Measurements from ENCODE around the gene EIF4A3. TPM values are rescaled to one million over a fixed set of nuclear protein-coding genes. Genes with fewer than 3 reads are reported as not detected.

Gene EIF4A3
- total and polyA plus RNA-seq, 4 donors = 29.0 to 35.1 (median 33.4) TPM

GRCh38 chr17:80189611-80190010, 42.7 kb upstream of the EIF4A3 start:
- Histone ChIP-seq H3K4me3 (ENCODE audit: low read depth in 1 of 3, low read length in 3 of 3) (no peak overlapping the region), H3K36me3 (ENCODE audit: control insufficient read depth in 4 of 4, insufficient read depth in 3 of 4, low read depth in 1 of 4, low read length in 3 of 4) (no peaks in the 10 kb centered on the region), H3K4me1 (ENCODE audit: control insufficient read depth in 4 of 4, insufficient read depth in 4 of 4, low read length in 3 of 4) (no peaks in the 10 kb centered on the region), H3K27me3 (ENCODE audit: control insufficient read depth in 4 of 4, insufficient read depth in 4 of 4, low read length in 3 of 4) (no peaks in the 10 kb centered on the region), H3K9me3 (ENCODE audit: control insufficient read depth in 4 of 4, low read length in 3 of 4) (no peaks in the 10 kb centered on the region), H3K9ac (ENCODE audit: low read depth in 1 of 2, low read length in 2 of 2) (no peak overlapping the region), H3K27ac (ENCODE audit: low read depth in 1 of 2, low read length in 2 of 2) (no peak overlapping the region)
- no peak for DNase-seq (ENCODE audit: low spot score)
- TF ChIP-seq ZBTB33 (IDR thresholded peaks at IDR 0.05) (no peak), ATF3 (IDR thresholded peaks at IDR 0.05) (no peak), GABPA (IDR thresholded peaks at IDR 0.05 in 1 of 2, conservative IDR thresholded peaks at IDR 0.05 in 1 of 2) (no peak)
- 95% methylated on average over 23 of the region's 23 CpGs for WGBS

GRCh38 chr17:80187515-80187941, 40.6 kb upstream of the EIF4A3 start:
- Histone ChIP-seq H3K4me3 (ENCODE audit: low read depth in 1 of 3, low read length in 3 of 3) (no peak overlapping the region), H3K36me3 (ENCODE audit: control insufficient read depth in 4 of 4, insufficient read depth in 3 of 4, low read depth in 1 of 4, low read length in 3 of 4) (no peaks in the 10 kb centered on the region), H3K9me3 (ENCODE audit: control insufficient read depth in 4 of 4, low read length in 3 of 4) (no peaks in the 10 kb centered on the region), H3K27ac (ENCODE audit: low read depth in 1 of 2, low read length in 2 of 2) (no peak overlapping the region), H3K27me3 (ENCODE audit: control insufficient read depth in 4 of 4, insufficient read depth in 4 of 4, low read length in 3 of 4) (no peaks in the 10 kb centered on the region), H3K4me1 (ENCODE audit: control insufficient read depth in 4 of 4, insufficient read depth in 4 of 4, low read length in 3 of 4) (no peaks in the 10 kb centered on the region), H3K9ac (ENCODE audit: low read depth in 1 of 2, low read length in 2 of 2) (no peak overlapping the region)
- 48% methylated on average over 18 of the region's 18 CpGs for WGBS
- DNase-seq (ENCODE audit: low spot score) = no peak
- TF ChIP-seq RAD21 (IDR thresholded peaks at IDR 0.05) = no peak
- TF ChIP-seq FOXA2 (IDR thresholded peaks at IDR 0.05) = no peak
- no peak for TF ChIP-seq CTCF (IDR thresholded peaks at IDR 0.05; ENCODE audit: low read depth, low read length, missing input control)
- TF ChIP-seq FOXA1 (IDR thresholded peaks at IDR 0.05) = no peak
- no peak for TF ChIP-seq HNF4A (conservative IDR thresholded peaks at IDR 0.05)
- TF ChIP-seq NR2F2 (IDR thresholded peaks at IDR 0.05) = no peak
- no peak for TF ChIP-seq GABPA (IDR thresholded peaks at IDR 0.05 in 1 of 2, conservative IDR thresholded peaks at IDR 0.05 in 1 of 2)

- H3K9me3 ChIP-seq (ENCODE audit: control insufficient read depth in 4 of 4, low read length in 3 of 4) = no peaks in the 10 kb centered on the region
- H3K4me1 ChIP-seq (ENCODE audit: control insufficient read depth in 4 of 4, insufficient read depth in 4 of 4, low read length in 3 of 4) = no peaks in the 10 kb centered on the region
- H3K27ac ChIP-seq (ENCODE audit: low read depth in 1 of 2, low read length in 2 of 2) = no peak overlapping the region
- no peaks in the 10 kb centered on the region for H3K27me3 ChIP-seq (ENCODE audit: control insufficient read depth in 4 of 4, insufficient read depth in 4 of 4, low read length in 3 of 4)
- no peak overlapping the region for H3K4me3 ChIP-seq (ENCODE audit: low read depth in 1 of 3, low read length in 3 of 3)
- DNase-seq (ENCODE audit: low spot score) = no peak
- H3K36me3 ChIP-seq (ENCODE audit: control insufficient read depth in 4 of 4, insufficient read depth in 3 of 4, low read depth in 1 of 4, low read length in 3 of 4) = no peaks in the 10 kb centered on the region
- WGBS = 71% methylated on average over 16 of the region's 16 CpGs
- no peak overlapping the region for H3K9ac ChIP-seq (ENCODE audit: low read depth in 1 of 2, low read length in 2 of 2)
- TF ChIP-seq ZBTB33 (IDR thresholded peaks at IDR 0.05) (no peak), ATF3 (IDR thresholded peaks at IDR 0.05) (no peak), MAX (IDR thresholded peaks at IDR 0.05) (no peak), FOXA2 (IDR thresholded peaks at IDR 0.05) (no peak), NR2F2 (IDR thresholded peaks at IDR 0.05) (no peak), GABPA (IDR thresholded peaks at IDR 0.05 in 1 of 2, conservative IDR thresholded peaks at IDR 0.05 in 1 of 2) (no peak), HNF4A (conservative IDR thresholded peaks at IDR 0.05) (no peak), EGR1 (IDR thresholded peaks at IDR 0.05; ENCODE audit: low read depth in 2 of 2) (no peak), REST (IDR thresholded peaks at IDR 0.05) (no peak), TAF1 (conservative IDR thresholded peaks at IDR 0.05) (no peak), YY1 (IDR thresholded peaks at IDR 0.05) (no peak), FOXA1 (IDR thresholded peaks at IDR 0.05) (no peak), HNF4G (IDR thresholded peaks at IDR 0.05) (no peak)
Observed at GRCh38 chr17:80187090-80187489, 40.2 kb upstream of the EIF4A3 start.

Data from liver (tissue), 9 donors.